ENCODE measurements around the gene EHD1.

- TF ChIP-seq TAF1 (IDR thresholded peaks at IDR 0.05; ENCODE audit: borderline replicate concordance, low read depth, low read length): no peak
- TF ChIP-seq POLR2AphosphoS5 (IDR thresholded peaks at IDR 0.05; ENCODE audit: low read depth, low read length): no peak
- TF ChIP-seq POLR2A (IDR thresholded peaks at IDR 0.05; ENCODE audit: low read depth, low read length): no peak
Measured at GRCh38 chr11:64894812-64895452, 16.5 kb upstream of the EHD1 start.
